Mesenteric fat pad (tissue), 1 donor: ENCODE results near the gene IVNS1ABP. TPM values are rescaled to one million over a fixed set of nuclear protein-coding genes. Genes with fewer than 3 reads are reported as not detected.

ENCODE experiments used
- DNase-seq: peaks from one replicate; pipeline ENCODE4 v3.0.0-alpha.2; 2020; ENCODE audit warnings: low spot score
- total RNA-seq: library from RNA; stranded (reverse); fragmentation: NEBNext Ultra II Directional; extraction: Animal tissue kit (Norgen Biotek cat#: 25700); gene quantifications from one replicate; pipeline ENCODE4 v1.2.1, GENCODE V29; 2021
- donor health status: DM: yes; HTN: yes; CAD: no.

Gene IVNS1ABP
- total RNA-seq, 1 donor from 2014 or later: 139 TPM

- no peak for DNase-seq
Measured at GRCh38 chr1:185293967-185294542, 23.0 kb downstream of the IVNS1ABP start.

GRCh38 chr1:185292237-185292636, 24.8 kb downstream of the IVNS1ABP start:
- no peak for DNase-seq

DNA sequence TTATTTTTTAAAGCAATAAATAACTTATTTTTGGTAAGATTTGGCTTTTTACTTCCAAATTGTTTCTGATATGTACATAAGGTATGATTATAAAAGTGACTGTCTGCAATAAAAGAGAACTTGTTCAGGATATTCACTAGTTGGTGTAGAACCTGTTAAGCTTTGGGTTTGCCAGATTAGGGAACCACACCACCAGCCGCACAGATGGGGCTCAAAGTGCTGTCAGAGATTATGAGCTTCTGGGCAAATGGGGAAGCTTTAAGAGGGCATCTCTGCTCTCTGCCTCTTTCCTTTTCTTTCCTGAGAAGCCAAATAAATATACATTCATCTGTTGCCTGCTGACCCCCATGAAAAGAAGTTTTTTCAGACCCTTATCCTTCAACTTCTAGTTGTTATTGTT, 25.4 kb downstream of the IVNS1ABP start:
- no peak for DNase-seq

GRCh38 chr1:185291159-185291558, 25.9 kb downstream of the IVNS1ABP start:
- no peak for DNase-seq

- no peak for DNase-seq
Measured at GRCh38 chr1:185289880-185290279, 27.2 kb downstream of the IVNS1ABP start.

DNA sequence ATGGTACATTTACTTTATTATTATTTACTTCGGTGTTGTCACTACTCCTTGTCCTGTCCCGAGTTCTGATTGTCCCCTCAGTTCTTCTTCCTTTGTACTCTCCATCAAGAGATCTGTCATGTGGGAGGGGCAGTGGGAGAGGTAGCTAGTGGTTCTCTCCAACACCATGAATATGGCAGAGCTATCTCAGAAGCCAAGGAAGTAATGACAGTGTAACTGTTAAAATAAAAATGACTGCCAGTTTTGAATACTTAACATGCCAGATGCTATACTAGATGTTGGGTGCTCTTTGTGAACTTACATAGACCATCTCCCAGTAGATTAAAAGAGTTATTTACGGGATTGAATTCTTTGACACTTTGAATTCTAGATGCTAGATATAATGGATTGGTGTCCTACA, 28.6 kb downstream of the IVNS1ABP start:
- DNase-seq: no peak

DNA sequence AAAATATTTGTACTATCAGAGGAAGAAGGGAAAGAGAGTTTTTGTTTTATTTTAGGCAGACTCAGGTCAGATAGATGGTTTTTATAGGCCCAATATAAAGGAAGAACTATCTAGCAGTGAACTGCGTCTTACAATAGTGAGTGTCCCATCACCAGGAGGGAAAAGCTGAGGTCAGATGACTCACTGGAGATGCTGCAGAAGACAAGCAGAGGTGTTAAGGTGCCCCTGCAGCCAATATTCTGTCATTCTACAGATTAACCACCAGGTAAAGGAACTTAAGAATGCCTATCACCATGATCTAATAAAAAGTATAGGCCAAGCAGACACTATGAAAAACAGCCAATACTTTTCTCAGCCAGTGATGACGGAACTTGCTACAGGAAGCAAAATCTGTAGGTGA, 29.6 kb downstream of the IVNS1ABP start:
- DNase-seq: no peak

GRCh38 chr1:185284533-185285276, 32.3 kb downstream of the IVNS1ABP start:
- DNase-seq: no peak

GRCh38 chr1:185284116-185284515, 32.9 kb downstream of the IVNS1ABP start:
- no peak for DNase-seq

GRCh38 chr1:185281245-185281644, 35.8 kb downstream of the IVNS1ABP start:
- no peak for DNase-seq

DNA sequence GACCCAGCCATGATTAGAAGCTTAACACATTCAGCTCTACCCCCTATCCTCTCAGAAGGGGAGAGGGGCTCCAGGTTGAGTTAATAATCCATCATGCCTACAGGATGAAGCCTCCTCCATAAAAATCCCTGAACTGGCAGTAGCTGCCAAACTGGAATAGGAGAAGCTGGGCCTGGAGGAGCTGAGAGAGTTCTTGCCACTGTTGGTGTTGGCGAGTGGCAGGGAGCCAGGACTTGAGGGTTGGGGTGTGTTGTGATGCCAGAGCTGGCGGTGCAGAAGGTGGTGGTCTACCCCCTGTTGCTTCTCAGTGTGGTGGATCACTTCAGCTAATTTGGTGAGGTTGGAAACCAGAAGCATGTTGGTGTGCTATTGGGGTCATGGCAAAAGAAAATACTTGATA, 36.5 kb downstream of the IVNS1ABP start:
- DNase-seq: no peak

GRCh38 chr1:185279571-185279970, 37.5 kb downstream of the IVNS1ABP start:
- no peak for DNase-seq

DNA sequence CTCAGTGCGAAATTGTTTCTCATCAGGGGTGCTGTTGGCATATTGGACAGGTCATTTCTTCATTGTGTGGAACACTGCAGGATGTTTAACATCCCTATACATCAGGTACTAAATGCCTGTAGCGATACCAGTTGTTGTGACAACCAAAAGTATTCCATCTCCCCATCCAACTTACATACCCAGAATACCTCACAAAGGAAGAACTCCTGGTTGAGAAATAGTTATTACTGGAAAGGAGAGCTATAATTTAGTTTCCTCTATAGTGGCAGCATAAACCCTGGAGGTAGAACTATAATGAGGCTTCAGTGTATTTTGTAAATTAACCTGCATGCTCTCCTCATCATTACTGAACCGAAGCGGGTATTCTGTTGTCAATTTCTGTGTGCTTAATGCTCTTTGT, 45.1 kb downstream of the IVNS1ABP start:
- no peak for DNase-seq

DNA sequence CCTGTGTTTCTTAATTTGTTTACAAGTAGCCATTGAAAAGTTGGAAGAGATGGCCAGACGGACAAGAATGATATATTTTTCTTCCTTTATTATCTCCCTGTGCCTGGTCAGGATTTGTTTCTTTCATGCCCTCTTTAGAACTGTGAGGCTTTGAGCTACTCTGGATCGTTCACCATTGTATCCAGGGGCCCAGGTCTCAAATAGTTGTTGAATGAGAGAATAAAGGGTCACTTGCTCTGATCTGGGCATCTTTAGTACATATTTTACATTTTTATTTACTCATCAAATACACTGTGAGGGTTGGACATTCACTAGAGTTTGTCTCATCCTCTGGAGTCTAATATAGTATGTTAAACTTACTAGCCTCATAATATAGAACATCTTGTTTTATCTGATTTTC, 48.7 kb downstream of the IVNS1ABP start:
- no peak for DNase-seq

GRCh38 chr1:185267701-185268100, 49.3 kb downstream of the IVNS1ABP start:
- no peak for DNase-seq

- DNase-seq: no peak
Measured at GRCh38 chr1:185267301-185267700, 49.7 kb downstream of the IVNS1ABP start.

DNA sequence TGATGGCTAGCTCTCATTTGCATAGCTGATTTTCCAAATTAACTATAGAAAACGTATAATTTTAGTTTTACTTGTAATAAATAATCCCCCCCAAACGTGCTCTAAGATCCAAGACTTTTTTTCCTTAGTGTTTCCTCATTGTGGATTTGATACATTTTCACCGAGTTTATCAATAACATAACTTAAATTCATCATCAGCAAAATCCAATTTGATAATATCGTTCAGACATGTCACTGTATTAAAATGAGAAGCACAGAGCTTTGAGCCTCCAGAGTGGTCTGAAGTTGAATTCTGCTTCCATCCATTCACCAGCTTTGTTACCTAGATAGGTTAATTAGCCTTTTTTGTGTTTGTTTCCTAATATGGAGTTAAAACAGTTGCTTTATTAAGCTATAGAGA, 51.7 kb downstream of the IVNS1ABP start:
- no peak for DNase-seq

- no peak for DNase-seq
Measured at GRCh38 chr1:185263780-185264179, 53.3 kb downstream of the IVNS1ABP start.

DNA sequence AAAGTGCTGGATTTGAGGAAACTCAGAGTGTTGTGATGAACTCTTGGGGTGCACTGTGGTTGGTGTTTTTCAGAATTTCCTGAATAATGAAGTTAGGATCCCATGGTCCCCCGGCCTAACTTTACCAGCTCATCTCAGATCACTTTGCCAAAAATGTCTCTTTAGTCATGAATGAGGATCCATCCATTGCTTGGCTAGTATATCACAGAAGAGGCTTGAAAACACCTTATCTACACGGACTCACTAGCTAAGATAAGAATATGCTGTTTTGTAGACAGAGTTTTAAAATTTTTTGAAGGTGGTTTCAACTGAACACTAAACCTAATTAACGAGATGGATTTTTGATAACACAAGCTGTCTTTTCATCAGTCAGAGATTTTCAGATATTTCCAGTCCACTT, 53.8 kb downstream of the IVNS1ABP start:
- no peak for DNase-seq

DNA sequence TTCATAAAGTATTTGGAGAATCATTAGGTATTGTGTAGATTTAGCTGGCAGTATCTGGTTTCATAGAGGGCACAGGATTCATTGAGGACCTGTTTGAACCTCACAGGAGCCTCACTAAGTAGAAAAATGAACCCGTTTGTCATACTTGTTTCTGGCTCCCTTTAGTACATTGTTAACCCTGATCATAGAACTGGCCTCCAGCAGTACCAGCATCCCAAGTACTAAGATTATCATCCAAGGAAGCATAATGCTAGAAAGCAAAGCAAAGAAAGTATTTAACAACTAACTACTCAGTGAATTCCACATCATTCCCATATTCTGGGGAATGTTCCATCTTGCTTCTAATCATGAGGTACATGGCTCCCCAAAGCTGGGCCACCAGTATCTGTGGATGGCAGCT, 54.9 kb downstream of the IVNS1ABP start:
- DNase-seq: no peak

- DNase-seq: no peak
Measured at GRCh38 chr1:185260611-185261010, 56.4 kb downstream of the IVNS1ABP start.

DNA sequence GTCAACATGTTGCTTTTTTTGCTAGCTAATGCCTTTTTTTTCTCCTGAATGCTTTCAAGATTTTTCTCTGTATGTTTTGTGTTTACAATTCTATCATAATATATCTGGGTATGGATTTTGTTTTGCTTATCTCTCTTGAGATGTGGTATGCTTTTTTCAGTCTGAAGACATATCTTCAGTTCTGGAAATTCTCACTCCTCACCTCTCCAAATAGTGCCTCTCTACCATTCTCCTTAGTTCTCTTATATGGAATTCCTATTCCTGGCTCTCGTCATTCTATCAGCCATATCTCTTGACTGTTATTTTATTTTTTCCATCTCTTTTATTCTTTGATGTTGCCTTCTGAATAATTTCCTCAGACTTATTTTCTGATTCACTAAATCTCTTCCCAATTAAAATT, 58.4 kb downstream of the IVNS1ABP start:
- DNase-seq: no peak

DNA sequence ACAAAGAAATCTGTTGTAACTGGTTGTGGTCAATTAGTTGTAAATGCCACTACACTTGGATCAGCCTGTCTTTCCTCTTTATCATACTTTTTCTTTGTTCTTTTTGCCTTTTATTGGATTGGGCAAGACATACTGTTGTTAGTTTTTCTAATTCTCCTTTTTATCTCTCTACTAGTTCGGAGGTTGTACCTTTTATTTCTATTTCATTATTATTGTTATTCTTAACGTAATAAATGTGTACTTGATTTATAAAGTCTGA, 59.2 kb downstream of the IVNS1ABP start:
- DNase-seq: no peak
